GM13977 (cell line): Measurements from ENCODE around the gene MCTP2.

ENCODE experiments used
- DNase-seq: peaks from one replicate; pipeline ENCODE4 v3.0.0; 2012; ENCODE audit warnings: low spot score
- in situ Hi-C: fragments of 300-500 bp; cut with MboI; formaldehyde crosslinking; loops from one replicate; pipeline ENCODE4 v1.12.0; 2022; ENCODE audit warnings: low sequenced_read_pairs, low pct_unique_long_range_greater_than_20kb, mixed read lengths, inconsistent platforms; ENCODE audit not compliant: unreplicated experiment
- TF ChIP-seq, protein P1 (sequence below): IDR thresholded peaks from 2 replicates; pipeline ENCODE4 v1.5.1; 2012; ENCODE audit warnings: mild to moderate bottlenecking, control low read depth; ENCODE audit not compliant: insufficient read depth; ENCODE audit errors: extremely low read depth, missing control alignments

Gene MCTP2

DNA sequence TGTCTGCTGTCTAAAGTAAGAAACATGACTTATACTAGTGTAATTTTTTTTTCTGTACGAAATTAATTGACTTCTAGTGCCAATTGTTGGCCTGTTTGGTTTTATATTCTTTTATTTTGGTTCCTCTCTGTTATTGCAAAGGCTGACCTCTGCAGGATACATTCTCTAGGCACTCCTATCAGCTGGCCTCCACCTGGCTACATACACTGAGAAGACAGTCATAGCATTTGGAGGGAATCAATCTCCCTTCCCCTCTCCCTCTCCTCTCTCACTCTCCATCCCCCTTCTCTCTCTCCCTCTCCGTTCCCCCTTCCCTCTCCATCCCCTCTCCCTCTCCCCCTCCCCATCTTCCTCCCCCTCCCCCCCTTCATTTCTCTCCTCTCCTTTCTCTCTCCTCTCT, 116.7 kb downstream of the MCTP2 start:
- no peak for DNase-seq
- in situ Hi-C loops = no loop called here
- TF ChIP-seq, protein P1, sequence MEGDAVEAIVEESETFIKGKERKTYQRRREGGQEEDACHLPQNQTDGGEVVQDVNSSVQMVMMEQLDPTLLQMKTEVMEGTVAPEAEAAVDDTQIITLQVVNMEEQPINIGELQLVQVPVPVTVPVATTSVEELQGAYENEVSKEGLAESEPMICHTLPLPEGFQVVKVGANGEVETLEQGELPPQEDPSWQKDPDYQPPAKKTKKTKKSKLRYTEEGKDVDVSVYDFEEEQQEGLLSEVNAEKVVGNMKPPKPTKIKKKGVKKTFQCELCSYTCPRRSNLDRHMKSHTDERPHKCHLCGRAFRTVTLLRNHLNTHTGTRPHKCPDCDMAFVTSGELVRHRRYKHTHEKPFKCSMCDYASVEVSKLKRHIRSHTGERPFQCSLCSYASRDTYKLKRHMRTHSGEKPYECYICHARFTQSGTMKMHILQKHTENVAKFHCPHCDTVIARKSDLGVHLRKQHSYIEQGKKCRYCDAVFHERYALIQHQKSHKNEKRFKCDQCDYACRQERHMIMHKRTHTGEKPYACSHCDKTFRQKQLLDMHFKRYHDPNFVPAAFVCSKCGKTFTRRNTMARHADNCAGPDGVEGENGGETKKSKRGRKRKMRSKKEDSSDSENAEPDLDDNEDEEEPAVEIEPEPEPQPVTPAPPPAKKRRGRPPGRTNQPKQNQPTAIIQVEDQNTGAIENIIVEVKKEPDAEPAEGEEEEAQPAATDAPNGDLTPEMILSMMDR = no peak

DNA sequence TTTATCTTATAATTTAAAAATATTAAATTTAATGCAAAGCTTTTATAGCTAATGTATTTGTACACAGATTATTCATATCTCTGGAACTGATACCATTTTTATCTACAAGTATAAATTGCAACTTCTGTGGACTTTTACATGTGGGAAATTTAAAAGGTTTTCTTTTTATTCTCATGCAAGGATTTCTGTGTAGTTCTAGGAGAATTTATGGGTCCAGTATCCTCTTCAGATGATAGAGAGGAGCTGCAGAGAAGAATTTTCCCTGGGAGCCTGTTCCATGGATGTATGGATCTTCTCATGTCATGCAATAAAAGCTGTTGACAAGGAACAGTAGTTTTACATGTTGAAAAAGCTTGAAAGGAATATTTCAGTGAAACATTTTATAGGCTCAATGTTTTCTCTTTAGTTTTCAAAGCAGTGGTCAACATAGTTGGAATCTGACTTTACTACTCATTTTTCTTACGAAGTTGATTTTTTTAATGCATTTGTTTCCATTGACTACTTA, 119.7 kb downstream of the MCTP2 start:
- no peak for DNase-seq
- in situ Hi-C loops = no loop called here
- TF ChIP-seq, protein P1 = no peak

GRCh38 chr15:94352636-94353487, 121.5 kb downstream of the MCTP2 start:
- in situ Hi-C loops = no loop called here

GRCh38 chr15:94353488-94353820, 122.1 kb downstream of the MCTP2 start:
- in situ Hi-C loops = no loop called here
- no peak for DNase-seq
- TF ChIP-seq, protein P1 = no peak

More at GRCh38 chr15:94352636-94353487, 121.5 kb downstream of the MCTP2 start:
- TF ChIP-seq, protein P1 = no peak
- no peak for DNase-seq

DNA sequence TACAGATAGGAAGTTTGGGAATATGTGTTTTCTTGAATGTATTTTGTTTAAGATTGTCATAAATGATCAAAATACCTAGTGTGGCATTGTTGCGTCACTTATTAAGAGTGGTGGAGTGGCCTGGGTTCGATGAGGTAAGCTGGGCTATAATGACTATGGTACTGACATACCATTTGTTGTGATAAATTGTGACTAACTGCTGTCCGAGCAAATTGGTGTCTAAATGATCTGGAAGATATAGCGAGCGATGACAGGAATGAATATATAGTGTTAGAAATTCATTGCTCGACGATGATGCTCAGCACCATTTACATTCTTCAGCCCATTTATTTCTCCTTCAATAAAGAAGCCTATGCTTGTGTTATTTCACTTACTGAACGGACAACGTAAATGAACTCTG, 123.3 kb downstream of the MCTP2 start:
- no peak for DNase-seq
- in situ Hi-C loops = no loop called here
- TF ChIP-seq, protein P1 = no peak

DNA sequence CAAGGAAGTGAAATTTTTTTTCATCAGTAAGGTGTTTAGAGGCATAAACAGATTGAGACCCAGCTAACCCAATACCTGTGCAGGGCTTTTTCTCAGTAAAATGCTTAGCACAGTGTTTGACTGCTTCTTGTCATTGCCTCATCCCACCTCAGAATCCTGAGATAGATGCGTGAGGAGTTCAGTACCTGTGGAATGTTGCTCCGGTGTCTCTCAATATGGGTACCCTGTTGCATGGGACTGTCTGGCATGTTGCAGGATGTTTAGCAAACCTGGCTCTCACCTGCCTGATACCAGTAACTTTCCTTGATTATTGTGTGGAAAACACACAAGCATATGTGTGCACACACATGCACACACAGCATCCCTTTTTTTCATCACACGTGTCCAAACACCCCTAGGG, 128.4 kb downstream of the MCTP2 start:
- DNase-seq = no peak
- in situ Hi-C loops = no loop called here
- TF ChIP-seq, protein P1 = no peak
